Placental pericyte (primary cell): Measurements from ENCODE around the gene ZBTB6. TPM values are rescaled to one million over a fixed set of nuclear protein-coding genes. Genes with fewer than 3 reads are reported as not detected.

ENCODE experiments used
- small RNA-seq: library from RNA; depleted of rRNA; stranded (forward); fragments of <200 nt; gene quantifications from one replicate; pipeline ENCODE3, GENCODE V24; 2012; ENCODE audit warnings: low replicate concordance
- total RNA-seq: library from RNA; depleted of rRNA; stranded (reverse); fragments of >200 nt; gene quantifications from 2 replicates; pipeline ENCODE4 v1.2.3, GENCODE V29; 2012

The ZBTB6 gene
- 7.9 and 17.0 TPM in 2 replicates for total RNA-seq

GRCh38 chr9:122912964-122913673 is at the start of gene ZBTB6:
ZBTB6 (minus strand) TSS chr9:122913323; CDS start chr9:122912072, 1,251 bp downstream.

GRCh38 chr9:122940749-122941581 is 27.8 kb upstream of the ZBTB6 start, which contains the start of gene RABGAP1:
RABGAP1 (plus strand) TSS chr9:122941020; CDS start chr9:122957060, 16,040 bp downstream.

GRCh38 chr9:122931226-122932121 is 18.4 kb upstream of the ZBTB6 start, which contains the start of gene ZBTB26:
ZBTB26 (minus strand) TSS chr9:122931512; CDS start chr9:122919934, 11,578 bp downstream.

GRCh38 chr9:122904823-122905710 is 8.1 kb downstream of the ZBTB6 start, which contains the start of gene RC3H2:
RC3H2 (minus strand) TSS chr9:122905359; CDS start chr9:122897509, 7,850 bp downstream.

Small RNA genes lying within 50 kb of the gene (small RNA-seq; reads per million reads assigned to genes)
- gene RNY1P15 = not detected
- gene SNORD90 = 241 reads per million, percentile 99 among the genes with 10 or more reads in this experiment

Other genes with a start within 250 kb of the ZBTB6 start
- gene OR1L3, start 238.2 kb downstream of the ZBTB6 start, total RNA-seq = not detected in 2 replicates
- not detected in 2 replicates for gene OR1L4, start 189.3 kb downstream of the ZBTB6 start, total RNA-seq
- not detected in 2 replicates for gene OR1L6, start 171.0 kb downstream of the ZBTB6 start, total RNA-seq
- not detected in 2 replicates for gene OR5C1, start 124.4 kb downstream of the ZBTB6 start, total RNA-seq
- gene OR1K1, start 113.2 kb downstream of the ZBTB6 start, total RNA-seq = not detected in 2 replicates
- 25.6 and 33.2 TPM in 2 replicates for gene PDCL, start 84.7 kb downstream of the ZBTB6 start, total RNA-seq
- gene RC3H2, start 8.0 kb downstream of the ZBTB6 start, total RNA-seq = 47.7 and 62.7 TPM in 2 replicates
- 2.8 and 3.7 TPM in 2 replicates for gene ZBTB26, start 18.2 kb upstream of the ZBTB6 start, total RNA-seq
- 30.2 and 38.3 TPM in 2 replicates for gene RABGAP1, start 27.7 kb upstream of the ZBTB6 start, total RNA-seq
- 1.1 and 1.4 TPM in 2 replicates for gene GPR21, start 120.3 kb upstream of the ZBTB6 start, total RNA-seq